Measurements from ENCODE around the gene LEF1.

LEF1 gene

DNA sequence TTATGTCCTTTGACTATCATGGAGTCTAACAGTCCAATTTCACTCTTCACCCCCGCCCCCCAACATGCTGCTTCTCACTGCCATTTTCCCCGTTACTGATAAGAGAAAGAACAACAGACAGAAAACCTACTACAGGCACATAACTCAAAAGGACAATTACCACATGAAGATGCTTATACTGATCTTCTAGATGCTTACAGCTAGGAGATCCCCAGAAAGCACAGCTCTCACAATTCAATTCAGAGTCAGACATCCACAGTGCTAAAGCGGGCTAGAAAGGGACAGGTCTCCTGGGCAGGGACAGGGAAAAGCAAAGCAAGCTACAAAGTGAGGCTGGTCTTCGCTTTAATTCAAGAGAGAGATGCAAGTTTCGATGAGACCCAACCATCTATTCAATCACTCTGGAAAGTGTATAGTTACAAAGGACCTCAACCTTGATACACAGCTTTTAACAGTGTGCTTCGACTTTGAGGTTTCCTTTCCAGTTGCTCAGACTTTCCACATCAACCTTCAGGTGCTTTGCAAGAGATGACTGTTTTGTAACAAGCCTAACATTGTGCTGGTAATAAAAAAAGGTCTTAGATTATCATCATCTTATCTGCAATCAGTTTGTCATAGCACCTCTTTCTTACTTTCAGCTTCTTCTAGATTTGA, 60.9 kb downstream of the LEF1 start:
- no peak for DNase-seq

DNA sequence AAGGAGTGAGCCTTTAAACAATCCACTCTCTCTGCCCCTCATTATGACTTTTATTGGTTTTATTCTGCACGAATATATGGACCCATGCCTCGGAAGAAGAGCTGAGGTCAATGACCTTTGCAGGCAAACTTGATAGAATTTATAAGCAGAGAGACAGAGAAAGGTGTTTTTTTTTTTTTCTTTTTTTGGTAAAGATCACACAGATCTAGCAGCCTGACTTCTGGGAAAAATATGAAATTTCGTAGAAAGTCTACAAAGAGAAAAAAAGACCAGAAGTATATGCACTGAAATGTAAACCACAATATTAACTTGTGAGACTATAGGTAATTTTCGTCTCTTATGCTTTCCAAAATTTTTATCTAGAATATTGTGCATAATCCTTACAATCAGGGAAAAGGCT, 61.6 kb downstream of the LEF1 start:
- no peak for DNase-seq

DNA sequence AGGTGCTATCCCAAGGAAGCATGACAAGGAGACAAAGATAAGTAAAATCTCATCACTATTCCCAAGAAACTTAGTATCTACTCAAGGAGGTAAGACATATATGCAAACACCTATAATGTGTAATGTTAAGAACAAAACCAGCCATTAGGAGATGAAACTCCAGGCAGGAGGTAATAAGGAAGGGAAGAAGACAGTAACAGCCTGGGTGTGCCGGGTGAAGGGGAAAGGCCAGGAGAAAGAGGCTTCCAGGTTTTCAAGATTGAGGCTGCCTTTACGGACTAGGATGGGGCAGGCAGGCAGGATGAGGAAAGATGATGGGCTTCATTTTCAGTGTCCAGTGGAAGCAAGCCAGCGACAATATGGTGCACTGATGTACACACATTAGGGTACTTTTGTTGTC, 62.5 kb downstream of the LEF1 start:
- DNase-seq = no peak

DNA sequence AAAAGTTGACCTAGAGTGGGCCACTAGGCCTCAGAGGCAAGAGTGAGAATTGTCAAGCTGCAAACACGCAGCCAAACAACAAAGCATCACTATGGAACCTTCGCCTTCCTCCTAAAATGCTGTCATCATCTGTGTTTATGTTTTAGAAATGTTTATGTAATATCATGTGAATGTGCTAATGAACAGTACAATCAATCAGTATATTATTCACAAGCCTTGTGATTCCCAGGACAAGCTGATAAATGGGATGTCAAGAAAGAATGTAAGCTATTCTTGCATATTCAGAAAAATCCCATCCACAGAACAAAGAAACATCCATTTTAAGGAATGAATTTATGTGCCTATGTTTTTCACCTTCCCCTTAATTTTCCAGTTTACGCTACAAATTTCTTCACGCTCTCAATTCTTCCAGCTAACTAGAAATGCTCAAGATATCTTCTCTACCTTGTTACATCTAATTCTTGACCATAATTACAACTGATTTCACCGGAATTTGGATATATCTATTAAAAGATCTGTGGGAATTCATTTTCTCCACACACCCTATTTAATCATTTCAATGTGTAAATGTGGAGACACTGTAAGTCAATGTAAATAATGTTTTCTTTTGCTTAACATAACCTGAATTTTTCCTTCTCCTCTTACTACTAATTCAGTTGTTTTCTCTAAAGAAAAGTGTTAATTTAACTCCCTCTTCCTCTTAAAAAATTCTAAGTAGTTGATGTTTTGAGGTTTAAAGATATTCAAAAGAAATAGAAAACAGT, 65.5 kb downstream of the LEF1 start:
- no peak for DNase-seq

DNA sequence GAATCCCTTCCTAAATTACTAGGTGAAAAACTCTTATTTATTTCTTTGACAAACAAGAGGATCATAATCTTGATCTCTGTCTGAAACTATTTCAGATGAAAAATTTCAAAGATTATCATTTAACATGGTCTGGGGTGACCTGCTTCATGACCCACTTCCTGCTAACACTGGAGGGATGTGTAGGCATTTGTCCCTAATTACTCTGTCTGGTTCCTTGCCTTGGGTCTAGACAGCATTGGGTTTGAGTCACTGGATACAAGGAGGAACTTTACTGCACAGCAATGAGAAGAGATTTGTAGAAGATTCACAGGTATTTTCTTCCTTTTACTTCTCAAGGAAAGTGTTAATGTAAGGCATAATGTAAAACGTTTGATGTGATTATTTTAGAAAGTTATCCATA, 67.9 kb downstream of the LEF1 start:
- no peak for DNase-seq

DNA sequence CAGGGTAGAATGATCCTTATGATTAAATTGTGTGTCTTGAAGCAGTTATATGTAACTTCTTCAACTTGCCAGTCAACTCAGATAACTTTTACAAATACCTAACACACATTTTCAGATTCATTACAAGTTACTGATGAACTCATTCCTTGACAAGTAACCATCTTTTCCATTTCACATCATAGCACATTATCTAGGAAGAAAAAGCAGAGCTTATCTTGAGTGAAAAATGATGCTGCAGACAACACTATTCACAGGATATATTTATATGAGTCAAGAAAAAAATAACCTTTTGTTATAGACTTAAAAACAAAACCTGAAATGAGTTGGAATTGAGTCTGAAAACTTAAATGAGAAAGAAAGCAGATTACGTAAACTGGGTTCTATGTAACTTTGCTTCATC, 68.9 kb downstream of the LEF1 start:
- DNase-seq = no peak

DNA sequence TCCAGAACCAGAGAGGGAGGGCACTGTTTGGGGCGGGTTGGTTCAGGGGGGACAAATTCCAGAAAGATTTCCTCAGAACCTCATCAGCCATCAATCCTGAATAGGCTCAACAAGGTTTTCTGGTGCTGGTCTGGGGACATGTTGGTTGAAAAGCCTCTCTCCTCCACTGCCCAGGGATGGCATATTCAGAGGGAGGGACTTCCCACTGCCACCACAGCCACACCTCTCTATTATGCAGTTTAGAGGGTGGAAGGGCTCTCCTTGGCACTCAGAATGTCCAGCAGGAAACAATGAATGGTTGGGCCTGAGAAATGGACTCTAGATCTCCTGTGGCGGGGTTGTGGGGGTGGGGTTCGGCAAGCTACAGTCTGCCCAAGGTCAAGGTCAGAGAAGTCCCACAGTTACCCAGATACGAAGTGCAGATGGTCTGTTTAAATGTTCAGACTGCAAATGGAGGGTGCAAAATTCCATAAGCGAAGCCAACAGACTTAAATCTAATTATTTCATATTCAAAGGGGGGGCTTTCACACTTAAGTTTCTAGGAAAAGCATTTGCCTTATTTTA, 70.7 kb downstream of the LEF1 start:
- DNase-seq = no peak

DNA sequence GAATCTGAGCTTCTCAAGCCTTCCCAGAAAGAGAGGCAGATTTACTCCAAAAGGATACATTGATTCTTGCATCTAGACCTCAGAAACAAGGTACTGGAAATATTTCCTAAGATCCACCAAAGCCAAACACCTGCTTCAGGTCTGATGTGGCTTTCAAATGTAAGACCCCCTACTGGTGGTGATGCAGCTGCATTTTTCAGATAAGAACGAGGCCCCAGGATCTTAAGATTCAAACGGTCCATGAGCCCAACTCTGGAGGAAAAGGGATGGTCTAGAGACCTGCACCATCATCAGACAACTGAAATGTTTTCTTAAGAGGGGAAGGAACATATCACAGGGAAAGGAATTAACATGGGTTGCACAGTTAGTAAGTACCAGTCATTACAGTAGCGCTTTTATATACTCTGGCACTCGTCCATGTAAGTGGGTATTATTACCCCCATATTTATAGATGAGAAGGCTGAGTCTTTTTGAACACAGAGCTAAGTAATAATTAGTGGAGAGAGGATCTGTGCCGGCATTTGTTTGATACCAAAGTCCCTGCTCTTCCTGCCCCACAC, 73.7 kb downstream of the LEF1 start:
- DNase-seq = no peak

DNA sequence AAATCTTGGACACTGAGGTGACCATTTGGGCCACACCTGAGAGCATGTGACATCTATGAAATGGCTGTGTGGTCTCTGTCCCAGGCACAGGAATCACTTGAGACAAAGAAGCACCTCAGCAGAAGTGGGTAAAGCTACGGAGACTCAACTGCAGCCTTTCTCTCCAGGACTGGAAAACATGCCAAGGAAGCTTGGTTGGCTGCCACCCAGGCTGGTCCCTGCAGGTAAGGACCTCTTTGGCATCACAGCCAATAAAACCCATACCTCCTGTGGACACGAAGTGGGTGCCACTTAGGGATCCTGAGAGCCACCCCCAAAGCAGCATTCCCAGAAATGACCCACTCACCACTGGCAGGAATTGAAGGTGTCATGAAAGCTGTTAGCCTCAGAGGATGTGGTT, 74.6 kb downstream of the LEF1 start:
- no peak for DNase-seq

DNA sequence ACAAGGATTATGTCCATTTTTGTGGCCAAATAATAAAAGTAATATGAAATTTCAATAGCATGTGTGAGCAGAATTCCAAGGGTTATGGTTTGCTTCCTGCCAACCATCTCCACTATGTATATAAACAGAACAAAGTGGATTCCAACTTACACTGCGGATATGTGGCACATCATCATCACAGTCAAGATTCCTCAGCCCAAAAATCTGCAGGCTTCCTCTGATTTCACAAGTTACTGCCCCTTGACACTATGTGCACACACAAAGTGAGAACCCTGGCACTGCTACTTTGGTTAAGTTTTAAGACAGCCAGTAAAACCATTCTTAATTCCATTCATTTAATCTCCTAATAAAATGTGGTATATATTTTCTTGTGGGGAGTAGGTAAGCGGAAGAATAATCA, 76.4 kb downstream of the LEF1 start:
- no peak for DNase-seq

DNA sequence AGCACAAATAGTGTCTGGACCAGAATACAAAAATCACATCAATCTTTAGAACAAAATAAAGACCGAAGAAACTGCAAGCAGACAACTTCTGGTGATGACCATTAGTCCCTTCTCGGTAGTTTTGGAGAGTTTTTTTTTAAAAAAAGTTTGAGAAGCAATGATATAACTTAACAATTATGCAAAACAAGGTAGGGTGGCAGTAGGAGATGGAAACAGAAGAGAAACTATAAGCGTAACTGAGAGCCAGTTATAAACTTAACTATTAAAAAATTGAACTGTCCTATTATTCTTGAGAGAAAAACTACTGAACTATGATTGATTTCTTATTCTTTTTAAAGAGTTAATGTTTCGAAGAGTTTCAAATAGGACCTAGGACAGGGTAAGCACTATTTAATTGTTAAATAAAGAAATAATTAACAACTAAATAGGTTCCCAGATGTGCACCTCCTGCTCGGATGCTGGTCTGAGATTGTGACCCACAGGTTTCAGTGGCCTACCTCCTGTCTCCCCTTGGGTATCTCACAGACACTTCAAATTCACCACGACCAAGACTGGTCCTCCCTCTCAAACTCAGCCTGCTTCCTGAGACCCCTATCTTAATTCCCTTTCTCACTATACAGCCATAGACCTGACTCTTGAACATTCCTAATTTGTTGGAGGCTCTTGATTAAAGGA, 81.3 kb downstream of the LEF1 start:
- DNase-seq = no peak

DNA sequence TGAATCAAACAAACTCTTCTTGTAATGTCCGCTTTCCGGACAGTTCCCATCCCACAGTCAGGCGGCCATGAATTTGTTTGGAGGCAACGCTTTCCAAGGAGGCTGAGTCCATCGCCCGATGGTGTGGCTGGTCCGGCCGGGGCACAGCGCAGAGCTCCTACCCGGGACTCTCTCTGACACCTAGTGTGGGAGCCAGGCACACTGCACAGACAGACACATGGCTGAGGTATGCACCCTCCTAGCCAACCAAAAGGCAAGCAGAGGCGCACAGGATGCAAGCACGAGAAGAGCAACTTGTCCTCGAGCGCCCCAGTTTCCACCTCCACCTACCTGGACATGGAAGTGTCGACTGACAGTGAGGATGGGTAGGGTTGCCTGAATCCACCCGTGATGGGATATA, 87.5 kb downstream of the LEF1 start:
- DNase-seq = no peak

DNA sequence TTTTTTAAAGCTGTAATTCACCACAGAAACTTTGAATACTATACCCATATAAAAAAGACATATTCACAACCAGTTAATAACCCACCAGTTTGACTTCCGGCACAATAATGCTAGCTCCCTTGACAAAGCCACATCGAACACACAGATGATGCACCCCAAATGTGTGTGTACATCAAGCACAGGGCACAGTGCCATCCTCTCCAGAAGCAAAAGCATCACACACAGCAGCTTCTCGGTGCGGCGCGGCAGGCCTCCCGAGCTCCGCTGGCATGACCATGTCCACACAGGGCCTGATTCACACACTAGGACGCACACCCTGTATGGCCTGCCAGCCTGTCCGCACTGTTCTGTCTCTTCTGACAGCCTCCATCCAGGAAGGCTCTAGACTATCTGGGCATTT, 88.0 kb downstream of the LEF1 start:
- DNase-seq = no peak

DNA sequence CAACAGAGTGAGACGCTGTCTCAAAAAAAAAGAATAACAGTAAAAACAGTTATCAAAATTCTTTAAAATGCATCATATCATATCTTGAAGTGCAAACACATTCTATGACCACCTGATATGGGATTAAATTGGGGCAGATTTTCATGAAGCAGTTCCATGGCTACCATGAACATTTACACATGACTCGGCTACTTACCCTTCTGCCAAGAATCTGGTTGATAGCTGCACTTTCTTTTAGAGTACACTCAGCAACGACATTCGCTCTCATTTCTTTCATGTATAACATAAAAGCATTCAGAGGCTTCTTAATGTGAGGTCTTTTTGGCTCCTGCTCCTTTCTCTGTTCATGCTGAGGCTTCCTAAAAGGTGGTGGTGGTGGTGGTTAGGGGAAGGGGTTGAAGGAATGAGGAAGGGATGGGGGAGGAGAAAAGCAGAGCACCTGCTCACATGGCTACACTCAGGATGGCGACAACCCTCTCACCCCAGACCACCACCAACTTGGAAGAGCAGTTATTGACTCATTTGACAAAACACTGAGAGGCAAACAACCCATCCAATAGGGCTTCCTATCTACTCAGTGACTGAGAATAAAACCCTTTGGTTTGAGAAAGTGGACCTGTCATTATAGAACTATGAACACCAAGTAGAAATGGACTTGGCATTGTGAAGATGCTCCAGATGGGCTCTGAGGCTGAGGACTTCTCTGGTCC, 90.6 kb downstream of the LEF1 start:
- DNase-seq = no peak

DNA sequence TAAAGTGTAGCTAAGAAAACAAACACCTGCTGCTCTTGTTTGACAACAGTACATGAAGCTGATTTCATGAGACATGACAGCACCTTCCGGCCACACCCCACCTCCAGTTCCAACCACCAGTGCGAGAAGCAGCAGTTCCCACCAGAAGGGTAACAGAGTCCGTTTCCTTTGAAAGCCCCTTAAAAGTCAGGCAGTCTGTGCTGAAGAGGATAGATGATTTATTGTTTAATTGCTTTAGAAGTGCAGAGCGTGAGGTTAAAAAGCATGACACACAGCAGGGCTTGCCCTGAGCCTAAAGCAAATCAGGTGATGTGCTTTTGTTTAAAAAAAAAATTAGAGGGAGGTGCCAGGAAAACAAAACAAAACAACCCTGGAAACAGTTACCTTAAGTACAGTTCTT, 96.4 kb downstream of the LEF1 start:
- no peak for DNase-seq

DNA sequence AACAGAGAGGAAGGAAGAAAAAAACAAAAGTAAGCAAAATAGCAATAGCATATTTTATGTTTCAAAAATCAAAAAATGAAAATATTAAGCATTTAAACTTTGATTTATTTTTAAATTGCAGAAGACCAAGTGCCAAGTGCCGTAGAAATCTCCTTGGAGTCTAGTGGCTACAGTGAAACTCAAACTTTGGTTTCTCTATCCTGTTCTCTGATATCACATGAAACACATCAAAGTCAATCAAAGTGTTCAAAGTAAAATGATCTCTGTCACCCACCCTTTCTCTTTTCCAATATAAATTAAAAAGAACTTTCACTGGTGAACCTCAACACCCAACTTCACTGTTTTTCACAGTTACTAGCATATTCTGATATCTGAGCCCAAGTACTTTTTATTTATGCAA, 98.0 kb downstream of the LEF1 start:
- no peak for DNase-seq

DNA sequence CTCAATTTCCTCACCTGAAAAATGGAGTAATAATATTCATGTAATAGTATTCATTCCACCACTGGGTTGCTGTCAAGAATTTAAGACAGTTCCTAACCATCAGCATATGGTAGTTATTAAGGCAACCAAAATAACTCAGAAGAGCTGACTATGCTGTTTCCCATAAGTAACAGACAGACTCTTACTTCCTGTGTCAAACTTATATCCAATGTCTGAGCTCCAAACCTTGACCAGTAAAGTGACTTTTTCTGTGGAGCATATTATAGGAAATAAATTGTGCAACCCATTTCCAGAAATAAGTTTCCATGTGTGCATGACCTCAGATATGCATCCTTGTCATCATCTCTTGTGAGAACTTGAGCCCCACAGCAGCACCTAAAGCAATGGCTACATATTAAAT, 100.3 kb downstream of the LEF1 start:
- DNase-seq = no peak

DNA sequence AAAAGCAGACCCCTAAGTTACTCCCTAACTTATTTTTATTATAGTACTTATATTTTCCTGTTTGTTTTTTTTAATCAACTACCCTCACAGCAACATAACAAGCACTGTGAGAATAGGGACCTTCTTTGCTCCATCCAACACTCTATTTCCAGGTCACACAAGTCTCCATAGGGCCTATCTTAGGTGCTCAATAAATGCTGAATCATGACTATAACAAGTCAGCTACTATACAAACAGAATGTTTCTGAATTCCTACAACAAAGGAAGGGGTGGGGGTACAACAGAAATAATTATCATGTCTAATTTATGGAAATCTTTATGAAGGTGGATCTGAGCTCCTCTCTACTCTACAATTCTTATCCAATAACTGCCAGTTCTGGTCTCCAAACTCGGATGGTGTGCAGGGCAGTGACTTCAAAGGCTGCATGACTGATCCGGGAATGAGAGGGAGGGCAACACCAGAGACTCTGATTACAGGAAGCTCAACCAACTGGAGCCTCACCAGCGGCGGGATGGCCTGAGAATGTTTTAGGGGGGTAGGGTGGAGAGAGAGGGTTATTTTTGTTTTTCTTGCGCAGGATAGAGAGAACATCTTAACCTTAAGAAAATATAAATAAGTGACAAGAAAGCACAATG, 107.9 kb downstream of the LEF1 start:
- DNase-seq = no peak

DNA sequence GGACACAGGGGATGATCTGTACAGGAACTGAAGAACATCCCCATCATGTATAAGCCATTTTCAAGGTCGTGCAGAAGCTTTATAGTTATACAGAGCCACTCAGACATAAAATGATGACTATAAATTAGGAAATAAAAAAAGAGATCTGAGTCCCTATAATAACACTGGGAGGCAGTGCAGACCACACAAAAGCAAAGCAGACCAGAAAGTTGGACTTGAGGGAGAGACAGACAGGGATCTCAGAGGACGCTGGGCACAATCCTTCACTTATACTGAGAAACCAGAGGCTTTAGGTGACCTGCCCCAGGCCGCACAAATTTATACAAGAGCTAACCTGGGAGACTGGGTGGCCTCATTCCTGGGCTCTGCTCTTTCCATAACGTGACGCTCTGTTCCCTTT, 108.6 kb downstream of the LEF1 start:
- no peak for DNase-seq

DNA sequence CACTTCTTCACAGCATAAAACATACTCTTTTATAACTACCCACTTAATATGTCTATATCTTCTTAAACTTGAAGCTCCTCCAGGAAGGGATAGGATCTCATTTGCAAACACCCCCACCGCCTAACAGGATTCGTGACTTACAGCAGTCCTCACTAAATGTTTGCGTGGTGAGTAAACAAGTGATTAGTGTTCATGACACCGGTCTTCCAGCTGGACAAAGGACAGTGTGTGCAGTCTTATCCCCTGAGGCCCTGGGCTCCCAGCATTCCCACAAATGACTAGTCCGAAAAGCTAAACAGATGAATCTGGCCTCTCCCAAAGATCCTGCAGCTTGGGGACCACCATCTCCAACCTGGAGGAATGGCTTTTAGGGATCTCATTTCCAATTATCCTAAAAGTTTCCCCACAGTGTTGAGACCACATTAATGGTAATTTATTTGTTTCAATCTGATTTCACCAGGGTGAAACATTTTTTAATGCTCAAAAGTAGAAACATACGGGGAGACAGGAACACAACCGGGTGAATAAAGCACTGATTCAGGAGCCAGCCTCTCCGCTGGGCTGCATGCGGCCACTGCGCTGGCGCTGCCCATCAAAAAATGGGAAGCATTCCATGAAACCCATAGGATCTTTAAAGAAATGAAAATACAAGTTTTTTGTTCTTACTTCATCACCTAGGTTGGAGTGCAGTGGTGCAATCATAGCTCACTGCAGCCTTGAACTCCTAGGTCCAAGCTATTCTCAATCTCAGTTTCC, 109.9 kb downstream of the LEF1 start:
- DNase-seq = no peak

DNA sequence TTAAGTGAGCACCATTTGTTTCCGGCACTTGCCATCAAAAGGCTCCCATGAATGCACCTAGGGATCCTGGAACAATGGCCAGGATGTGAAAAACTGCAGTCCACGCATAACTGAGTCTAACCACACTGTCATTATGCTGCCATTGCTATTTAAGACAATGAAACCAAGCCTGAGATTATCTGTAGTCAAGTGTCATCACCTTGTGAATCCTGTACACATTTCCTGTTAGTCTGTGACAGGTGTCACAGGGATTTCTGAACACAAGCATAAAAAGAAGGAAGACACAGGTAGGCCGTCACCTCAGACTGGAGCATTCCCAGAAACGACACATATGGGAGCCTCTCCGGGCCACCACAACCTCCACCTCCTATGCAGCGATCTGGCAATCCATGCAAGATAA, 112.3 kb downstream of the LEF1 start:
- DNase-seq = no peak

DNA sequence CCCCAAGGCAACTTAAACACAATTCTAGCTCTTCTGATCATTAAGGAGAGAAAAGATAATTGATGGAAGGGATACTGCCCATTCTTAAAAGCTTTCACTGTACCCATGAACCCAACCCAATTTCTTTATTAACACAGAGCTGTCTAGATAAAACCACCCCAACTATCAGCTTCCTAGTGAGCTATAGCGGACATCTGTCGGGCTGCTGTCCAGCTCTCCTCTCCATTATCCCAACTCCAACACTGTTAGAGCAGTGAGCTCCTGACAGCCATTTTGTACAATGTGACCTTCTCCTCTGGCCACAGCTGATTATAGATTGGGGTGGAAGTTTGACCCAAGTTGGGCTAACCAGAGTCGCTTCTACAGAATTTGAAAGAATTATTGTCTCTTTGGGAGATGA, 112.9 kb downstream of the LEF1 start:
- no peak for DNase-seq
